Tibial nerve (tissue), 4 donors: Measurements from ENCODE around the gene ECE1.

ENCODE experiments used
- EP300 ChIP-seq, 2 donors: sonication (generic); formaldehyde crosslinking; IDR thresholded peaks; one replicate each; pipeline ENCODE4 v1.6.1; 2017; ENCODE audit warnings: antibody characterized with exemption in 2 of 2, mild to moderate bottlenecking in 1 of 2
- POLR2A ChIP-seq, 2 donors: fragments of 450-650 bp; IDR thresholded peaks; one replicate each; pipeline ENCODE4 v1.6.1; 2017; ENCODE audit warnings: antibody characterized with exemption in 2 of 2, mild to moderate bottlenecking in 2 of 2, moderate library complexity in 2 of 2
- TF ChIP-seq, protein P1 (sequence below), 5 experiments: fragments of 200-600 bp in 3 of 5; fragments of 450-650 bp in 2 of 5; sonication (generic) in 3 of 5; IDR thresholded peaks; one replicate each; pipeline ENCODE4 v1.5.1; 2016 to 2019; ENCODE audit warnings: antibody characterized with exemption in 5 of 5, mild to moderate bottlenecking in 3 of 5, moderate library complexity in 2 of 5

DNA sequence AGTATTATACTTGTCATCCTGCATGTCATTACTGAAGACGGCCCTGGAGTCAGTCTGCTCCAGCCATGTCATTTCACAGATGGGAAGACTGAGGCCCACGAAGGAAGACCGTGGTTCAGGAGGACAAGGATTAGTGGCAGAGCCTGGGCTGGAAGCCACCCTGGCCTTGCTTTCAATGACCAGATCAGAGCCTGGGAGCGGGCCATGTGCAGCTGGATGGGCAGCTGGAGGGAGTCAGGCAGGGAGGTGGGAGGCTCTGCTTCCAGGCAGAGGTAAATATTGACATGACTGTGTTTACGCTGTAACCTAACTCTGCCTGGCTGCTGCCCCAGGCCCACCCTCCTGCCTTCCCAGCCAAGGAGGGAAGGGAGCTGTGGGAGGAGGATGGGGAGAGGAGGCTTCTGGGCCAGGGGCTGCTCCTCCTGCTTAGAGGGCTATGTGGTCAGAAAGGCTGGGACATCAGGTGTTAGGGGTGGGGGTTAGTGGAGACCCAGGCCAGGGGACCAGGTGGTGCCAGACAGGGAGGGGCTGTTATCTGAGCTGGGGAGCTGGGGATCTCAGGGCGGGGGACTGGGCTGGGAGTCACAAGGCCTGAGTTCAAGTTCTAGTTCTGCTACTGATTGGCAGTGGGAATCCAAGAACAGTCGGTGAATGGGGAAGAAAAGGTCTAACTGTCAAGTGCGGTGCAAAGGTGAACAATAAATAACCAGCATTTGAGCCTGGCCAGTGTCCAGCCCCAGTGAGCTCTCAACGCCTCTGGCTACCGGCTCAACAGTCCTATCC lies 48.5 kb upstream of the ECE1 start:
- TF ChIP-seq, protein P1, sequence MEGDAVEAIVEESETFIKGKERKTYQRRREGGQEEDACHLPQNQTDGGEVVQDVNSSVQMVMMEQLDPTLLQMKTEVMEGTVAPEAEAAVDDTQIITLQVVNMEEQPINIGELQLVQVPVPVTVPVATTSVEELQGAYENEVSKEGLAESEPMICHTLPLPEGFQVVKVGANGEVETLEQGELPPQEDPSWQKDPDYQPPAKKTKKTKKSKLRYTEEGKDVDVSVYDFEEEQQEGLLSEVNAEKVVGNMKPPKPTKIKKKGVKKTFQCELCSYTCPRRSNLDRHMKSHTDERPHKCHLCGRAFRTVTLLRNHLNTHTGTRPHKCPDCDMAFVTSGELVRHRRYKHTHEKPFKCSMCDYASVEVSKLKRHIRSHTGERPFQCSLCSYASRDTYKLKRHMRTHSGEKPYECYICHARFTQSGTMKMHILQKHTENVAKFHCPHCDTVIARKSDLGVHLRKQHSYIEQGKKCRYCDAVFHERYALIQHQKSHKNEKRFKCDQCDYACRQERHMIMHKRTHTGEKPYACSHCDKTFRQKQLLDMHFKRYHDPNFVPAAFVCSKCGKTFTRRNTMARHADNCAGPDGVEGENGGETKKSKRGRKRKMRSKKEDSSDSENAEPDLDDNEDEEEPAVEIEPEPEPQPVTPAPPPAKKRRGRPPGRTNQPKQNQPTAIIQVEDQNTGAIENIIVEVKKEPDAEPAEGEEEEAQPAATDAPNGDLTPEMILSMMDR (IDR thresholded peaks at IDR 0.05): no peak
- TF ChIP-seq POLR2A (IDR thresholded peaks at IDR 0.05) (no peak), EP300 (IDR thresholded peaks at IDR 0.05) (no peak)
